NCI-H2196 treated with DMSO at 0.1 percent for 48 hours (cell line): Measurements from ENCODE around the gene HES3.

Experiments used
- DNase-seq: peaks from one replicate; lab custom pipeline; 2025; ENCODE audit not compliant: unreplicated experiment; lab: John Stamatoyannopoulos, UW

HES3 gene

GRCh38 chr1:6276811-6277555 is 33.0 kb downstream of the HES3 start:
- no peak for DNase-seq

- no peak for DNase-seq
Observed at GRCh38 chr1:6278263-6278662, 34.3 kb downstream of the HES3 start.

- no peak for DNase-seq
Observed at GRCh38 chr1:6279066-6279465, 35.1 kb downstream of the HES3 start.

- no peak for DNase-seq
Observed at GRCh38 chr1:6279613-6280383, 35.8 kb downstream of the HES3 start.

- DNase-seq, result no peak
Observed at GRCh38 chr1:6280761-6281451, 36.9 kb downstream of the HES3 start.

- DNase-seq, result no peak
Observed at GRCh38 chr1:6281511-6282402, 37.8 kb downstream of the HES3 start.

- DNase-seq, result no peak
Observed at GRCh38 chr1:6282577-6283270, 38.7 kb downstream of the HES3 start.

- DNase-seq, result no peak
Observed at GRCh38 chr1:6285336-6285735, 41.4 kb downstream of the HES3 start.

- no peak for DNase-seq
Observed at GRCh38 chr1:6286266-6286665, 42.3 kb downstream of the HES3 start.

- DNase-seq, result no peak
Observed at GRCh38 chr1:6287029-6287428, 43.0 kb downstream of the HES3 start.

- DNase-seq, result no peak
Observed at GRCh38 chr1:6287431-6287886, 43.5 kb downstream of the HES3 start.

- no peak for DNase-seq
Observed at GRCh38 chr1:6288026-6288425, 44.0 kb downstream of the HES3 start.

- DNase-seq, result no peak
Observed at GRCh38 chr1:6288665-6289064, 44.7 kb downstream of the HES3 start.

- no peak for DNase-seq
Observed at GRCh38 chr1:6292102-6292501, 48.1 kb downstream of the HES3 start.

- no peak for DNase-seq
Observed at GRCh38 chr1:6294080-6294889, 50.3 kb downstream of the HES3 start.

- no peak for DNase-seq
Observed at GRCh38 chr1:6294890-6295556, 51.0 kb downstream of the HES3 start.
